ENCODE data around the gene CSMD2.

- TF ChIP-seq CTCF (IDR thresholded peaks at IDR 0.05 in 4 of 5, conservative IDR thresholded peaks at IDR 0.05 in 1 of 5) (no peak), POLR2A (IDR thresholded peaks at IDR 0.05) (no peak)
Measured at GRCh38 chr1:33561576-33561975, 603.5 kb downstream of the CSMD2 start.

Measured in gastrocnemius medialis (tissue), 4 donors.